GM11168 (cell line): Measurements from ENCODE around the gene AQP12A.

Experiments
- in situ Hi-C: fragments of 300-500 bp; cut with MboI; formaldehyde crosslinking; loops from one replicate; pipeline ENCODE4 v1.12.0; 2022; ENCODE audit warnings: low sequenced_read_pairs; ENCODE audit not compliant: unreplicated experiment

AQP12A gene

DNA sequence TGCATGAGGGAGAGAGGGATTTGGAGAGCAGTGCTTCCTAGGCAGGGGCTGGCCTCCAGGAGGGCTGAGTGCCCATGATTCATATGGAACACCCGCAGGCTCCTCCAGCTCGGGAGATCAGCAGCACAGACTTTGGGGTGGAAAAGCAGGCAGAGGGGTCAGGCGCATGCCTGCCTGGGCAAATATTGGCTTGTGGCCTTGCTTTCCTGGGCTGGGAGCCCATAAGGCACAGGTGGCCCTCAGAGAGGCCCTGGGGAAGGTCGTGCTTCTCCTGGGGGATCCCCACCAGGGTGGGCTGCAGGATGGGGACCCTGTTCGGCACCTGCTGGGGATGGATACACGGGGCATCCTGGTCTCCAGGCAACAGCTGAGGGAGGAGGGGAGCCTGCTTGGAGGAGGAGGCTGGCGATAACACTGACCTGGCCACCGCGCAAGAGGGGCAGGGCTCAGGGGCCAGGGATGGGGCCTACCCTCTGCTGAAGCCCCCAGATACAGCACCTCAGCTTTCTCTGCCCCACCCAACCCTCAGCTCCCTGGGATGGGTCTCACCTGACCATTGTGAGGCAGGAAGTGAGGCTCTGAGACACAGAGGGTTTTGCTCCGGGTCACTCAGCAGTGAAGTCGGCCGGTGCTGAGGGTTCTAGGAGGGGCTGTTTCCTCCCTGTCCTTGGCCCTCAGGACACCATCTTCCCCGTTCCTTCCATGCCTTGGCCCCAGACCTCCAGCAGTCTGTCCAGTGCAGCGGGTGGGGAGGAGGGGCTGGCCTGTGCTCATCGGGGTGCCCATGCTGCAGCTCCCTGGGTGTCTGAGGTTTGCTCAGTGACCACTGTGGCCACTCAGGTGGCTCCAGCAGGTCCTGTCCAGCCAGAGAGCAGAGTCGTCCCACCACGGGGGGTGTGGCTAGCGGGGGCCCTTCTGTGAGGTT is 12.0 kb downstream of the AQP12A start:
- in situ Hi-C loops, result no loop called here

DNA sequence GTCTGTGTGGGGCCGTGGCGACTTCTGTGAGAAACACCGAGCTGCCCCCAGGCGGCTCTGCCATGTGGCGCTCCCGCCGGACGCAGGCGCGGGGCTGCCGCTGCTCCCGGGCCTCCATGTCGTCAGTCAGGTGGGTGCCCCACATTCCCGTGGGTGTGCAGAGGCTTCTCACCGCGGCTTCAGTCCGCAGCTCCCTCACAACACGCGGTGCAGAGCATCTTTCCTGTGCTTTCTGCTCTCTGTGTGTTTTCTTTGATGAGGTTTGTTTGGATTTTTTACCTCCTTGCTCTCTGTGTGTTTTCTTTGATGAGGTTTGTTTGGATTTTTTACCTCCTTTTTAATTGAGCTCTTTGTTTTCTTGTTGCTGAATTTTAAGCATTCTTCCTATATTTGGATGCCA is 13.0 kb downstream of the AQP12A start:
- in situ Hi-C loops, result no loop called here

DNA sequence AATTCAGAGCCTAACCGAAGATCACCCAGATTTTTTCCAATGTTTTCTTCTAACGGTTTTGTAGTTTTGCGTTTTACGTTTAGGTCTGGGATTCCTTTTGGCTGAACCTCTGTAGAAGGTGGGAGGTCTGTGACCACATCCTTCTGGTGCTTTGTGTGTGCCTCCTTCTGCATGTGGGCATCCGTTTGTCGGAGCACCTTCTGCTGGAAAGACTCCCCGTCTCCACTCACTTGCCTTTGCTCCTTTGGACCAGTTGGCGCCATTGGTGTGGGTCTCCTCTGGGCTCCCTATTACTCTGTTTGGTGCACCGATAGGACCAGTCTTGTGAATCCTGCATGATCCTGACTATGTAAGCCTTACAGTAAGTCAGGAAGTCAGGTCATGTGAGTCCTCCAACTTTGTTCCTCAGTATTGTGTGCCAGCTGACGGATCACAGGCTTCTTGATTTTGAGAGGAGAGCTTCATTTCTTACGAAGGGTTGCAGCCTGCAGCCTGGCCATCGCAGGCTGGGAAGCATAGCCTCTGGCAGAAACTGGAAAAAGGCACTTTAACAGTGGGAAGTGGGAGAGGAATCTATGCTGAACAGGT is 13.6 kb downstream of the AQP12A start:
- in situ Hi-C loops, result no loop called here

DNA sequence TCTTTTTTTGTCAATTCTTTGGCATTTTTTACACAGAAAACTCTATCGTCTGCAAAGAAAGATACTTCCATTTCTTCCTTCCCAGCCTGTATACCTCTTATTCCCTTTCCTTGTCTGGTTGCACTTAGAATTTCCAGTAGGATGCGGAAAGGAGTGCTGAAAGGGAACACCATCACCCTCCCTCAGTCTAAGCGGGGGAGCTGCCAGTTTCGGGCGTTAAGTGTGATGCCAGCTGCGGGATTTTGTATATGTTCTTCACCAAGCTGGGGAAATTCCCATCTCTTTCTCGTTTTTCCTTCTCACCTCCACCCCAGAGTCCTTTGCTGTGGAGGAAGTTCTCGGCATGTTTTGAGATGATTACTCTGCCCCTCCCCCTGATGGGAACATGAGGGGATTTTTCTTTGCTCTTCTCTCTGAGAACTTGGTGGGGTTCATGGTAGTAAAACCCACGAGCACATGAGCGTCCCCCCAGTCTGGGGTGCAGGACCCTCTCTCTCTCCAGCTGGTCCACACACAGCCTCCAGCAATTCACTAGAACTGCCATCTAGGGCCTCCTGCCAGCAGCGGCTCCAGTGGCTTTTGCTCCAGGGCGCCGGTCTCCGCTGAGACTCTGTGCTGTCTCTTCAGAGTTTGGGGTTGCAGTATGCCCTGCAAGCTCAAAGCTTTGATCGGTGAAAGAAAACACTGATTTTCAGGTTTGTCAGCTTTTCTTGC is 15.5 kb downstream of the AQP12A start:
- in situ Hi-C loops, result no loop called here

DNA sequence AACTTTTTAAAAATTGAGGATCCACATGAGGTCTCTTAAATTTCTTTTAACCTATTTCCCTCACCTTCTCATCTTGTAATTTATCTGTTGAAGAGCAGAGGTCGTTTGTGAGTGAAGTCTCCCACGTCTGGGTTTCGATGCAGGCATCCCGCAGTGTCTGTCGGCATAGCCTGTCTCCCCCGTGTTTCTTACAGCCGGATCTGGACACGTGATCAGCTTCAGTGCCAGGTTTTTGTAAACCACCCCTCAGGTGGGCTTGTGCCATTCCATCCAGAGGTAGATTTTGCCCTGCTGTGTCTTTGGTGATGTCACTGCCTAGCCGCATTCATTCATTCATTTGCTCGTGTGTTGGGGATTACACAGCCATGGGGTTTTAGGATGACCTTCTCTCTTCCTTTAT is 16.2 kb downstream of the AQP12A start:
- in situ Hi-C loops, result no loop called here

DNA sequence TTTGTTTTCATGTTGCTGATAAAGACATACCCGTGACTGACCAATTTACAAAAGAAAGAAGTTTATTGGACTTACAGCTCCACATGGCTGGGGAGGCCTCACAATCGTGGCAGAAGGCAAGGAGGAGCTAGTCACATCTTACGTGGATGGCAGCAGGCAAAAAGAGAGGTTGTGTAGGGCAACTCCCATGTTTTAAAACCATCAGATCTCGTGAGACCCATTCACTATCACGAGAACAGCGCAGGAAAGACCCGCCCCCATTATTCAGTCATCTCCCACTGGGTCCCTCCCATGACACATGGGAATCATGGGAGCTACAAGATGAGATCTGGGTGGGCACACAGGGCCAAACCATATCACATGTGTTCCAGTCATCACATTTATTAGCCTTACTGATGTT is 16.8 kb downstream of the AQP12A start:
- in situ Hi-C loops, result no loop called here

DNA sequence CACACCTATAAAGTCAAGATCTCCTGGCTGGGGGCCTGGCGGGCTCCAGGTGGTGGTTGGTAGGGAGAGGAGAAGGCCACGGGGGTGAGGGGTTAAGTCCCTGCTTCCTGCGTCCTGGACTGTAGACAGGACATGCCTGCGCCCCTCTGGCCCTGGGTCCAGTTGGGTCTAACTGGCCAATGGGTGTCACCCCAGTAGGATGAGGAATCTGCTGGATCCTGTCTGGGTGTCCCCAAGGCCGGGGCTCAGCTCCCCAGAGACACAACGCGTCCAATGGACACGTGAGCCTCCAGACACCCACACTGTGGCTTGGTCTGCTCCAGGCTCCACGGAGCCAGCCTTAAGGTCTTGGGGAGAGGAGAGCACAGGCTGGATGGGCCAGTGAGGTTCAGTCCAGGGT is 19.6 kb downstream of the AQP12A start:
- in situ Hi-C loops, result no loop called here

DNA sequence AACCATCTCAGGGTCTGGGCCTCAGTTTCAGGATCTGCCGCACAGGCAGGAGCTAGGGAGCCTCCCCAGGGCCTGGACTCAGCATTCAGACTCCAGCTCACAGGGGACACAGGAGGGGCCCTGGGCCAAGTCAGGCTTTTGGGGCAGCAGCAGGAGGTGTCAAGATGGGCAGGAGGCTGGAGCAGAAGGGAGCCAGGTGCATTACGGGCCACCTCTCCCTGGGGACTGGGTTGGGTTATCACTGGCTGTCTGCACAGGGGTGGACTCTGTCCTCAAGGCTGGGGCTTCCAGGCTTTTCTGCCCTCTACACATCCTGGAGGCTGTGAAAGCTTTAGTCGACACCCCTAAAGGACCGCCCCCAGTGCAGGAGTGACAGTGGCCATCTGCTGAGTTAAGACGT is 20.0 kb downstream of the AQP12A start:
- in situ Hi-C loops, result no loop called here

DNA sequence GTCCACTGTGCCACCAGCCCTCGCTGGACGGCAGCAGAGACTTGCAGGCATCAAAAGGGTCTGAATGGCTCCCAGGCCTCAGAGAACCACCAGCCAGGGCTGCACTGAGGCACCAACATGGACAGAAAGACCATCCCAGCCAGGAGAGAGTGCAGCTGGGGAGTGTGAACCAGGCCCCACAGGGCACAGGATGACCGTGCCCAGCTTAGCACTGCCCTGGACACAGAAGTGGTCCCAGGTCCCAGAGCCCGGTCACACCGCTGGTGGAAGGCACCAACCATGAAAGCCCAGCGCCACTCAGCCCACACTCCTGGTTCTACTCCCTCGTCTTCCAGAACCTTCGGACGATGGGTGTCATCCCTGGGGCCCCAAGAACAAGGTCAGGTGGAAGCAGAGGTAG is 20.5 kb downstream of the AQP12A start:
- in situ Hi-C loops, result no loop called here

DNA sequence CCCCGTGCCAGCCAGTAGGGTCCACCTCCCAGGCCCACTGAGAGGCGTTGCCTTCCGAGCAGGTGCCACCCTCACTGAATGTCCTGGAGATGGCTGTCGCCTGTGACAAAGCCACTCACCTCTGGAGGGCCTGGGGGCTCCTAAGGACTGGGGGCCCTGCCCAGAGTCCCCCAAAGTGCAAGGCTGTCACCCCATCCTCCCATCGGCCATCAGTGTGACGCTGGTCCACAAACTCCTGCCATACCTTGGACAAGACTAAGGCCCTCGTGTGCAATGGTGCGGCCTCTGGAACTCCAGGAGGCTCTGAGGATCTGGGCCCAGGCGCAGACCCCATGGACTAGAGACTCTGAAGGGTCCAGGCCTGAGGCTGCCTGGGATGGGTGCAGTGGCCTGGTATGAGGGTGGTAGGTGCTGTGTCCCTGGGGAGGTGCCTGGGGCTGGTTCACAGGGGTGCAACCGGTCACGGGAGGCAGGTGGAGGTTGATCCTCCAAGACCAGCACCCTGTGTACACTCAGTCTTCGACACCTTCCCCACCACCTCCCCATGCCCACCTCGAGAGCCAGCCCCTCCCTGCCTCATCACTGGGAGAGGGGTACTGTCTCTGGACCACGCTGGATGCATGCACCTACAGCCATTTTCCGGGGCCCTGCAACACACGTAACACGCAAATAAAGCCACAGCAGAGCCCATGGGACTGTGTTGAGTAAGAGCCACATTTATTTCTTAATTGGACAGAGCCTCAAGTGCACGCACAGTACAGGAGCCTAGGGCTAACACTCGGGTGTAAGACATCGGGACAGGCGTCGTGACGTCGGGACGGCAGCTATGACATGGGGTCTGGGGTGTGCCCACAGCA is 21.6 kb downstream of the AQP12A start:
- in situ Hi-C loops, result no loop called here

DNA sequence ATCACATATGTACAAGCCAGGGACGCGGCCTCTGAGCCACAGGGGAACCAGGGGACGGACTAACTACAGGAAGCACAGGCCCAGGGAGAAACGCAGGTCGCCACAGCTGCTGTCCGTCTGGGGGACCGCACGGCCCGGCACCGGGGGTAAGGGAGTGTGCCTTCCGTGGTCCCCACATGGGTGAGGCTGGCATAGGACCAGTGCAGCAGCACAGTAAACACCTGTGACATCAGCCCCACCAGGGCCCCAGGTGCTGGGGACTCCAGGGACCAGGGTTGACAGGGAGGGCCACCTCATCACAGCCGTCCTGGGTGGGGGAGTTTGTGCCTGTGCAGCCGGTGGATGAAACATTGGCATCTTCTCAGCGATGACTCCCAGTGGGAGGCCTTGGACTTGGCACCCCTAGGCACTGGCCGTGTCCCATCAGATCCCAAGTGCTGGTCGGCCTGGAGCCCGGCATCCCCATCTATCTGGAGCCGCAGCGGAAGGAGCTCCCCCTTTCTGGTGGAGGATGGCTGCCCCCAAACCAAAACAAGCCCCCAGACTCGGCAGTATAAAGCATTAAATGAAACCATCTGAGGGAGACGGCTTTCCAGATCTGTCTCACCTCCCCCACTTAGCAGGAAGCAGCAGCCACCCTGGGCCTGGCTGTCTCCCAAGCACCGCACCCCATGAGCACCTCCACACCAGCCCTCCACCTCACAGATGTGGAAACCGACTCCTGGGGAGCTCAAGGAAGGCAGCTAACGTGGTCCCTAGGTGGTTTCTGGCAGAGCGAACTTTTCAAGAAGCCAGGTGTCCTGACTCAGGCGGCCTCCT is 22.5 kb downstream of the AQP12A start:
- in situ Hi-C loops, result no loop called here

DNA sequence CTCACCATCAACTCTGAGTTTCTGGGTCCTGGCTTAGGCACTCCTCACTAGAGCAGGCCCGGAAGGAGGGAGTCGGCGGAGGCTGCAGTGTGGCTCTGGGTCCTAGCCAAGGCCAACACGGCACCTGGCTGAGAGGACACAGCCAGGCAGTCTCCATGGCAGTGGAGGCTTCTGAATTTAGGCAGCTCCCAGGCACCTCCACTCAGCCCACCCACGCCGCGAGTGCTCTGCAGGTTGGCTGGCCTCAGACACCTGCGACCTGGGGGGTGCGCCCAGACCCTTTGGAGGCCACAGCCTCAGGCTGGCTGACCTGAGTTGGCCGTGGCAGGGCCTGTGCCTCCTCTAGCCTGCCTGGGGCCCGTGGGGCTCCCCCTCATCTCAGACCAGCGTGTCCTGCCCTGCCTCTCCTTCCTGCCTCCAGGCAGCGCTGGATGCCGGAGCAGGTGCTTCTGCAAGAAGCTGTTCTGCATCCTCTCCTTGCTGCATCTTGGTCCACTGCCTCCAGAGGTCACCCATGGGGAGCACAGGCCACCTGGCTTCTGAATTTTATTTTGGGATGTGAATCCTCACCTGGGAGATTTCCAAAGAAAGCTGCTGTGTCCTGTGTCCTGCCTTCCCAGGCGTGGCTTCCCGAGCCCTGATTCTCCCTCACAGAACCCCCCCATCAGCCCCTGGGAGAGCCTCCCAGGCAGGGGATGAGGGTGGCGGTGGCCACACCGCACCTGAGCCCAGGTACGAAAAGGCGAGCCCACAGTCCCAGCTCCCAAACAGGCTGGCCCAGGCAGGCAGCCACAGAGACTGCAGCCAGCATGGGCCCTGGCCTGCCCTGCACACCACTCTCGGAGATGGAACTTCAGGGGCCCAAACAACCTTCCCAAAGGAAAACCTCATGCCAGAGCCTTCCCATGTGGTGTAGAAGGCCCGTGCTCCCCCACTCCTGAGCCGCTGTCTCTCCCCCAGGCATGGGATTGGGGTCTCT is 23.4 kb downstream of the AQP12A start:
- in situ Hi-C loops, result no loop called here

DNA sequence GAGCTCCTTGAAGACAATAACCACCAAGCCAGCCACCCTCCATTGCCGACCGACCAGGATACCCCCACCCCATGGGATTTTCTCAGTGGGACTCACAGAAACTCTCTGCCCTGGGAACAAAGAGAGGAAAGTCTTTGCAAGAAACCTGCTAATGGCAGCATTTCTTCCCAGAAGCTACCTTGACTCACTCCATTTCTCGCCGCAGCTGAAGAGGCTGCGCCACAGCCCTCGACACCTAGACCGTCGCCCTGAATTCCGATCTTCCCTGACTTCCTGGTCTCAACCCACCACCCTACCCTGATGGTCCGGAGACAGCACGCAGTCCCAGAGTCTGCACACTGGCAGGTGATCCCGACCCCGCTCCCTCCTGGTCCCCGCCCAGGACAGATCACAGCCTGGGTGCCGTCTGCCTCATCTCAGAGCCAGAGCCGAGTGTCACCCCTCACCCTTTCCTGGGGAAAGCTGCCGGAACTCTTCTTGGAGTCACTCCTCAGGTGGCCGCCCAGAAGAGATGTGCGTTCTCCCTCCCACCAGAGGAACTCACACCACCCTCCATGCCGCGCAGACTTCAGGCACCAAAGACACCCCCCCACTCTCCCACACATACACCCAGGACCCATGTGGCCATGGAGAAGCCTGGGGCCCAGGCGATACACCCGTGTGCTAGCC is 24.6 kb downstream of the AQP12A start:
- in situ Hi-C loops, result no loop called here

DNA sequence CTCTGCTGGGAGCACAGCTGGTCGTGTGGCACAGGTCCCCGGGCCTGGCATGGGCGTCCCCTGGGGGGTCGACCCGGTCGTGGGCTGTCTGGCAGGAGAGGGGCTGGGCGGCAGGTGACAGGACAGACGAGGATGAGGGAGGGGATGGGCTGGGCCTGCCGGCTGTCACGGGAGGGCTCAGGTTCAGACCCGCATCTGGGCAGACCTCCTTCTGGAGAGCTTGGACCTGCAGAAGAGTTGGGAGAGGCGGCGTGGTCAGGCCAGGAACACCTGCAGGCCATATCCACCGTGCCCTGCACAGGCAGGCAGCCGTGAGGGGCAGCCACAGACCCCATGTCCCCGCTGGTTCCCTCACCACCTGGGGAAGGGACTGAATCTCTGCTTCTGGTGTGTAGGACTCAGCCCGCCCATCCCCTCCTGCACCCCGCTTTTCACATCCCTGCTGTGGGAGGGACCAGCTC is 25.5 kb downstream of the AQP12A start:
- in situ Hi-C loops, result no loop called here

DNA sequence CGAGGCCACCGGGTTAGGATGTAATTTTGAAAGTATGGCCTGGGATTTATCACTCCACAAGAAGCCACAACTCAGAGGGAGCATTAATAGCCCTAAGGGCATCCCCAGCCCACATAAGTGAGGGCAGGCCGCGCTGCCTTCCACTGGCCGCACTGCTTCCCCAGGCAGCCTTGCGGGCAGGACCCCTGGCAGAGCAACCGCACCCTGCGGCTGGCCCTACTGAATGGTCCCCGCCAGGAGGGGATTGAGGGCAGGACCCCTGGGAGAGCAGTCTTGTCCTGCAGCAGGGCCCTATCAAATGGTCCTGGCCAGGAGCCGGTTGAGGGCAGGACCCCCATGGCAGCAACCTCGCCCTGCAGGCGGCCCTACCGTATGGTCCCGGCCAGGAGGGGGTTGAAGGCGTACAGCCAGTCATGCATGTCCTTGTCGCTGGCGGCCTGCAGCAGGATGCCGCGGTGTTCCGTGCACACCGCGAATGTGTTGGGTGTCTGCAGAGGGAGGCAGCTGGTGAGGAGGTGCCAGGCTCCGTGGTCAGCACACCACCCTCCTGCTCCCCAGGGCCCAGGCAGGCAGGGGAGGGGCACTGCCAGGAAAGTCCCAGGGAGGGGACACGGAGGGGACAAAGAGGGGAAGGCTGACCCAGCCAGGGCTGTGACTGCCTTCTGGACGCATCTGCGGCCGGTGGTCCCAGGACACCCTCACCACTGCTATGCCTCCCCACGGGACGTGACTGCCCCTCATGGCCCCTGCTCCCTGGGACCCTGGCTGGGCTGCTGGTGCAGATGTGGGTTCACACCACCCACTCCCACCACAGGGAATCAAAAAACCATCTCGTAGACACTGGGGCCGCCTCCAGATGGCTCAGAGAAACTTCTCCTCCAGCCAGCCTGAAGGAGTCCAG is 26.3 kb downstream of the AQP12A start:
- in situ Hi-C loops, result no loop called here

DNA sequence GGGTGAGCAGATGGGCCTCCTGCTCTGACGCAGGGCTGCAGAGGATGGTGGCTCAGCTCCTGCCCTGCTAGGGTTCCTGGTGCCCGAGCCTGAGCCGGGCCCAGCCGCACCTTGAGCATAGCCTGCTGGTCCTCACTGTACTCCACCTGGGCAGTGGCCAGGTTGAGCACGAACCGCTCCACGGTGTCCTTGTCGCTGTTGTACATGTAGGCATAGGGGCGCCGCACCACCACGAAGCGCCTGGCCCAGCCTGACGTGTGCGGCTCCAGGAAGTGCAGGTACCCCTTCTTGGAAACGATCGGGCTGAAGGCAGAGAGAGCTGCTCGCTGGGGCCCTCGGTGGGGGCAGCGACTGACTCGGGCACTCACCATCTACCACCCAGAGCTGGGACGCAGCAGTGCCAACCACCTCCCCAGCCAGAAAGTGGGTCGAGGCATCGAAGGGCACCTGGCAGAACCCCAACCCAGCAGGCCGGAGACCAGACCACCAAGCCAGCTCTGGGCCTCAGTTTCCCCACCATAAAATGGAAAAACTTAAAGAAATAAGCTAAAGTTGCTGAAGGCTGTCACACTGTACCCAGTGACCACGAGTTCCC is 27.3 kb downstream of the AQP12A start:
- in situ Hi-C loops, result no loop called here
